Type B pancreatic cell (in vitro differentiated cells): ENCODE results near the gene TDRD3. TPM values are rescaled to one million over a fixed set of nuclear protein-coding genes. Genes with fewer than 3 reads are reported as not detected.
A peak's percentile ranks its signal among the peaks of the same experiment; 100 is the strongest.

ENCODE experiments used
- DNase-seq: peaks from one replicate; pipeline ENCODE4 v3.0.0; 2021; ENCODE audit warnings: mixed read lengths; ENCODE audit not compliant: unreplicated experiment; ENCODE audit errors: extremely low spot score
- H3K27ac Mint-ChIP-seq: 2 replicates; pipeline ENCODE4 v1.8.0; 2021; ENCODE audit warnings: mild to moderate bottlenecking, mixed read lengths
- H3K27me3 Mint-ChIP-seq: 2 replicates; pipeline ENCODE4 v1.8.0; 2021; ENCODE audit warnings: mixed read lengths
- H3K36me3 Mint-ChIP-seq: 2 replicates; pipeline ENCODE4 v1.8.0; 2021; ENCODE audit warnings: mixed read lengths
- H3K4me1 Mint-ChIP-seq: one replicate; pipeline ENCODE4 v1.8.0; 2021; ENCODE audit warnings: mixed read lengths; ENCODE audit not compliant: unreplicated experiment
- H3K4me3 Mint-ChIP-seq: 2 replicates; pipeline ENCODE4 v1.8.0; 2021; ENCODE audit warnings: mild to moderate bottlenecking, mixed read lengths
- H3K9me3 Mint-ChIP-seq: 2 replicates; pipeline ENCODE4 v1.8.0; 2021; ENCODE audit warnings: mixed read lengths
- total RNA-seq: library from RNA; stranded (reverse); gene quantifications from 2 replicates; pipeline ENCODE4 v1.2.1, GENCODE V29; 2021; ENCODE audit warnings: low replicate concordance
- TF ChIP-seq, protein P1 (sequence below): fragments of 200-600 bp; sonication (generic); conservative IDR thresholded peaks from 2 replicates; pipeline ENCODE4 v1.5.0; 2021; ENCODE audit warnings: antibody characterized with exemption, mild to moderate bottlenecking

Gene TDRD3
- total RNA-seq, 1 donor from 2014 or later, result 30.1 TPM

DNA sequence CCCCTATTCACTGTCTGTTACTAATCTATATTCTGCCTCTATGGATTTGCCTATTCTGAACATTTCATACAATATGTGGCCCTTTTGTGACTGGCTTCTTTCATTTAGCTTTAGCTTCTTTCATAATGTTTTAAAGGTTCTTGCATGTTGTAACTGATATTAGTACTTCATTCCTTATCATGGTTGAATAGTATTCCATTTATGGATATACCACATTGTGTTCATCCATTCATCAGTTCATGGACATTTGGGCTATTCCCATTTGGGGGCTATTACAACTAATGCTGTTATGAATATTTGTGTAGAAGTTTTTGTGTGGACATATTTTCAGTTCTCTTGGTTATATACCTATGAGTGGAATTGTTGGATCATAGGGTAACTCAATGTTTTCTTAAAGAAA is 44.4 kb upstream of the TDRD3 start:
- H3K9me3 Mint-ChIP-seq, result peaks cover 3% of the 10 kb centered on the region

DNA sequence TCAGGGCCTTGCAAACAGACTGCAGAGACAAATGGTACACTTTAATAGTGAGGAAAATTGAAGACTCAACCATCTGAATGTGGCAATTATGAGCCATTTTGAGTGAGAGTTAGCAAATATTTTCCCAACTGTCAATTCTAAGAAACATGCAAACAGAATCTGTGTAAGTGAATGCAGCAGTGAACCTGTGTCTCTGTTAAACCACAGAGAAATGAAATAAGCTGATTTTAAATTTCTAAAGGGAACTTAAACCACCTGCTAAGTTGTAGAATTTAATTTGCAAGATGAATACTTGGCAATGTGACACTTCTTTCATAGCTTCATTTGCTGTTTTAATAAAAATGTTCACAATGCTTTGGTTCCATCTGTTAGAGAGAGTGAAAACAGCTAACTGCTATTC is 42.0 kb upstream of the TDRD3 start:
- Mint-ChIP-seq H3K36me3 (no peaks in the 10 kb centered on the region), H3K9me3 (peaks cover 3% of the 10 kb centered on the region), H3K4me1 (peaks cover 9% of the 10 kb centered on the region), H3K27me3 (no peaks in the 10 kb centered on the region), H3K27ac (no peak overlapping the region), H3K4me3 (no peak overlapping the region)
- TF ChIP-seq, protein P1, sequence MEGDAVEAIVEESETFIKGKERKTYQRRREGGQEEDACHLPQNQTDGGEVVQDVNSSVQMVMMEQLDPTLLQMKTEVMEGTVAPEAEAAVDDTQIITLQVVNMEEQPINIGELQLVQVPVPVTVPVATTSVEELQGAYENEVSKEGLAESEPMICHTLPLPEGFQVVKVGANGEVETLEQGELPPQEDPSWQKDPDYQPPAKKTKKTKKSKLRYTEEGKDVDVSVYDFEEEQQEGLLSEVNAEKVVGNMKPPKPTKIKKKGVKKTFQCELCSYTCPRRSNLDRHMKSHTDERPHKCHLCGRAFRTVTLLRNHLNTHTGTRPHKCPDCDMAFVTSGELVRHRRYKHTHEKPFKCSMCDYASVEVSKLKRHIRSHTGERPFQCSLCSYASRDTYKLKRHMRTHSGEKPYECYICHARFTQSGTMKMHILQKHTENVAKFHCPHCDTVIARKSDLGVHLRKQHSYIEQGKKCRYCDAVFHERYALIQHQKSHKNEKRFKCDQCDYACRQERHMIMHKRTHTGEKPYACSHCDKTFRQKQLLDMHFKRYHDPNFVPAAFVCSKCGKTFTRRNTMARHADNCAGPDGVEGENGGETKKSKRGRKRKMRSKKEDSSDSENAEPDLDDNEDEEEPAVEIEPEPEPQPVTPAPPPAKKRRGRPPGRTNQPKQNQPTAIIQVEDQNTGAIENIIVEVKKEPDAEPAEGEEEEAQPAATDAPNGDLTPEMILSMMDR, result no peak
- no peak for DNase-seq

More for the DNA sequence above, 44.4 kb upstream of the TDRD3 start:
- TF ChIP-seq, protein P1, result no peak
- Mint-ChIP-seq H3K36me3 (no peaks in the 10 kb centered on the region), H3K4me1 (peaks cover 15% of the 10 kb centered on the region), H3K27ac (no peak overlapping the region), H3K4me3 (no peak overlapping the region), H3K27me3 (no peaks in the 10 kb centered on the region)
- DNase-seq, result no peak

DNA sequence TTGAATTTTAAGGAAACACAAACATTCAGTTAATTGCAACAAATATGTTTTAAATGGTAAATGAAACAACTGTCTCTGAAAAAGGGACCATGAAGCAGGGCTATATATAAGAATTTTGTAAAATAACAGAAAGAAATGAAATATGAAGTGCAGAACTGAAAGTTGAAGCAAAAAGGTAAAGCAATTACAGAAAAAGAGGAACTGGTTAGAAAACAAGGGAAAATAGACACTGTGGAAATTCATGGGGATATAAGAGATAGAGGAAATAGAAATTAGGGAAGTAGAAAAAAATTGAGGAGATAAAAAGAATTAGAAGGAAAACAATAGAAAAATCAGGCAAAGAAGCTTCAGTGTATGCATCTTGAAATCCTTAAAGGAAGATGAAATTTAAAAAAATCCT is 40.0 kb upstream of the TDRD3 start:
- TF ChIP-seq, protein P1, result no peak
- Mint-ChIP-seq H3K27ac (no peak overlapping the region), H3K27me3 (no peaks in the 10 kb centered on the region), H3K9me3 (peaks cover 3% of the 10 kb centered on the region), H3K4me3 (no peak overlapping the region), H3K4me1 (peaks cover under 1% of the 10 kb centered on the region), H3K36me3 (no peaks in the 10 kb centered on the region)
- DNase-seq, result no peak

DNA sequence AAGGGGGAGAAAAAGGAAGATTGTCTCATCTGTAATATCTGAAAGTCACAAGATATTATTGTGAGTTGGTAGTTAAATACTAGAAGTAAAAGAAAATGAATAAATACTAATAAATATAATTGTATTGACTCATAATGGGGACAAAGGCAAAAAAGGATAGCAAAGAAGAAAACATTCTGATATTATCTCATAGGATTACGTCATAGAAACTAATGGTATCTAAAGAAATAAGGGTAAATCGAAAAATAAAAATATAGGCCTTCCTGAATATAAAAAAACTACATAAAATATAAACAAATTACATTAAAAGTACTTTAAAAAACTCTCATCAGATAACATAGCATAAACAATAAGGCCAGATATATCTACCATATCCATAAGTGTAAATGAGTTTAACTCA is 38.6 kb upstream of the TDRD3 start:
- Mint-ChIP-seq H3K9me3 (no peaks in the 10 kb centered on the region), H3K27ac (no peak overlapping the region), H3K4me1 (no peaks in the 10 kb centered on the region), H3K36me3 (no peaks in the 10 kb centered on the region), H3K4me3 (no peak overlapping the region), H3K27me3 (no peaks in the 10 kb centered on the region)
- TF ChIP-seq, protein P1, result no peak
- DNase-seq, result no peak

DNA sequence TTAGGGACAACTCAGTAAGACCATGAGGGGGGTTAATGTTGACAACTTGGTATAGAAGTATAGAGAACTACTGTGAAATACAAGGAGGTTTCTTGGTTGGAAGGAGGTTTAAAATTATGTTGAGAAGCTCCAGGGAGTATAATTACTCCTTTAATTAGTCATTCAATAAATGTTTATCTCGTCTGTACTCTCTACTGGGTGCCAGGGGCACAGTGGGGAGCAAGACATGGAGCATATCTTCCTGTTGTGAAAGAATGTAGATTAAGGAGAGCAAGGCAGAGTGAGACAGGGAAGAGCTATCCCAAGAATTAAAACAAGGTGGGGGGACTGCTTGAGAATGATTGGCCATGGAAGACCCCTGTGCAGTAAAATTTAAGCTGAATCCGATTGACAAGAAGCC is 33.7 kb upstream of the TDRD3 start:
- Mint-ChIP-seq H3K27me3 (no peaks in the 10 kb centered on the region), H3K27ac (no peak overlapping the region), H3K9me3 (no peaks in the 10 kb centered on the region), H3K4me1 (no peaks in the 10 kb centered on the region), H3K4me3 (no peak overlapping the region), H3K36me3 (no peaks in the 10 kb centered on the region)
- TF ChIP-seq, protein P1, result no peak
- DNase-seq, result no peak

DNA sequence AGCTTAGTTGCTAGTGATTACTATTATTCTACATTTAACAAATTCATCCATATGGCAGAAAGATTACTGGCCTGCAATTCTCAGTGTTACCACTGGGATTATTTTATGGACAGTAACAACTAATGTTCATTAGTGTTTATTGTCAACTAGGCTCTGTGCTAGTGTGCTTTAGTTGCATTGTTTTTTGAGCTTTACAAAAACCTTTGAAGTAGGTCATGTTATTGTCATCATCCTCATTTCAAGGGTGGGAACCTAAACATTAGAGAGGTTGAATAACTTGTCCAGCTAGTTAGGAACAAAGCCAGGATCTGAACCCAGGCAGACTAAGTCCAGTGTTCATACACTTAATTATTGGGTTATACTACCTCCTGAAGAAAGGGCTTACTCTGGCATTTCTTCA is 27.8 kb upstream of the TDRD3 start:
- Mint-ChIP-seq H3K9me3 (no peaks in the 10 kb centered on the region), H3K27ac (no peak overlapping the region), H3K4me1 (no peaks in the 10 kb centered on the region), H3K4me3 (no peak overlapping the region), H3K36me3 (no peaks in the 10 kb centered on the region), H3K27me3 (no peaks in the 10 kb centered on the region)
- DNase-seq, result no peak
- TF ChIP-seq, protein P1, result peak; percentile 67
